B cell (primary cell): ENCODE measurements around the gene PFAS. TPM values are rescaled to one million over a fixed set of nuclear protein-coding genes. Genes with fewer than 3 reads are reported as not detected.

Experiments
- ATAC-seq: fragments of 200-7000 bp; cut with Tn5 transposase; one replicate; pipeline ENCODE4 v1.10.0; 2021; ENCODE audit warnings: low read depth, mild to moderate bottlenecking, moderate number of reproducible peaks, moderate library complexity
- CTCF ChIA-PET: fragments of 350-600 bp; sonication (Branson Sonifier 250); formaldehyde crosslinking; loops from one replicate; lab custom pipeline; 2021; ENCODE audit warnings: antibody characterized with exemption, inconsistent platforms; lab: Charles Lee
- POLR2A ChIA-PET: fragments of 350-600 bp; sonication (Branson Sonifier 250); formaldehyde crosslinking; loops from one replicate; lab custom pipeline; 2021; ENCODE audit warnings: antibody characterized with exemption; lab: Charles Lee
- DNase-seq: peaks from one replicate; pipeline ENCODE4 v3.0.0; 2013
- H2AFZ ChIP-seq: 2 replicates; pipeline ENCODE4 v1.6.1; 2012; ENCODE audit warnings: mild to moderate bottlenecking, low read depth, low read length; ENCODE audit not compliant: insufficient read depth, poor library complexity, severe bottlenecking
- H3K27ac ChIP-seq, 2 donors: 1 replicate in 1 of 2; 2 replicates in 1 of 2; pipeline ENCODE4 v1.5.1; 2012 to 2013; ENCODE audit warnings: low read length in 2 of 2, mild to moderate bottlenecking in 2 of 2, moderate library complexity in 1 of 2
- H3K27me3 ChIP-seq, 4 experiments: fragments of 200-600 bp in 1 of 4; sonication (generic) in 1 of 4; replicated peaks in 1 of 4; 1 replicate in 2 of 4; 2 replicates in 2 of 4; pipeline versions ENCODE4 v1.6.1 to v1.7.0; 2013 to 2016; ENCODE audit warnings: low read length in 3 of 4, mild to moderate bottlenecking in 2 of 4, mixed read lengths in 1 of 4, moderate library complexity in 1 of 4; ENCODE audit not compliant: insufficient read depth in 4 of 4, control insufficient read depth in 3 of 4; ENCODE audit errors: control extremely low read depth in 1 of 4
- H3K36me3 ChIP-seq, 2 experiments: replicated peaks in 1 of 2; 1 replicate in 1 of 2; 2 replicates in 1 of 2; pipeline versions ENCODE4 v1.6.1 to v1.7.1; 2013; ENCODE audit warnings: low read length in 1 of 2; ENCODE audit not compliant: insufficient read depth in 2 of 2, control insufficient read depth in 1 of 2; ENCODE audit errors: control extremely low read depth in 1 of 2, extremely low read depth in 1 of 2
- H3K4me1 ChIP-seq, 2 donors: fragments of 200-600 bp in 1 of 2; sonication (generic) in 1 of 2; 1 replicate in 1 of 2; 2 replicates in 1 of 2; pipeline versions ENCODE4 v1.5.1 to v1.6.1; 2013 to 2017; ENCODE audit warnings: low read length in 2 of 2; ENCODE audit not compliant: control insufficient read depth in 2 of 2, insufficient read depth in 2 of 2
- H3K4me2 ChIP-seq: replicated peaks from 2 replicates; pipeline ENCODE3; 2012; ENCODE audit warnings: mild to moderate bottlenecking, low read depth, low read length; ENCODE audit not compliant: poor library complexity, severe bottlenecking
- H3K4me3 ChIP-seq, 5 experiments: fragments of 200-600 bp in 1 of 5; sonication (generic) in 1 of 5; 1 replicate in 3 of 5; 2 replicates in 2 of 5; pipeline versions ENCODE4 v1.5.1 to v1.7.0; 2011 to 2016; ENCODE audit warnings: low read length in 4 of 5, mild to moderate bottlenecking in 4 of 5, low read depth in 2 of 5, control low read depth in 1 of 5, moderate library complexity in 1 of 5; ENCODE audit not compliant: insufficient read depth in 1 of 5; ENCODE audit errors: control extremely low read depth in 1 of 5, extremely low read depth in 1 of 5
- H3K79me2 ChIP-seq: fragments of 200-600 bp; sonication (generic); one replicate; pipeline ENCODE4 v1.6.0; 2016; ENCODE audit warnings: low read length; ENCODE audit not compliant: control insufficient read depth, insufficient read depth
- H3K9ac ChIP-seq: fragments of 200-600 bp; sonication (generic); 2 replicates; pipeline ENCODE4 v1.6.1; 2017; ENCODE audit warnings: mild to moderate bottlenecking, low read length, moderate library complexity
- H3K9me3 ChIP-seq, 3 donors: one replicate each; pipeline versions ENCODE4 v1.6.1 to v1.7.1; 2013; ENCODE audit warnings: low read length in 2 of 3; ENCODE audit not compliant: control insufficient read depth in 2 of 3, insufficient read depth in 1 of 3; ENCODE audit errors: control extremely low read depth in 1 of 3
- H4K20me1 ChIP-seq: 2 replicates; pipeline ENCODE4 v1.6.0; 2012; ENCODE audit warnings: mild to moderate bottlenecking, low read length; ENCODE audit not compliant: insufficient read depth, control insufficient read depth, poor library complexity, severe bottlenecking
- H3K27ac Mint-ChIP-seq: one replicate; pipeline ENCODE4 v1.8.0; 2021; ENCODE audit warnings: mixed read lengths
- H3K27me3 Mint-ChIP-seq: one replicate; pipeline ENCODE4 v1.8.0; 2021; ENCODE audit warnings: mixed read lengths
- H3K4me1 Mint-ChIP-seq: one replicate; pipeline ENCODE4 v1.8.0; 2021; ENCODE audit warnings: mixed read lengths
- H3K4me3 Mint-ChIP-seq: one replicate; pipeline ENCODE4 v1.8.0; 2021; ENCODE audit warnings: mixed read lengths
- H3K9me3 Mint-ChIP-seq: one replicate; pipeline ENCODE4 v1.8.0; 2022; ENCODE audit warnings: mixed read lengths; ENCODE audit not compliant: insufficient read depth
- EZH2 ChIP-seq: IDR thresholded peaks from 2 replicates; pipeline ENCODE4 v1.6.1; 2012; ENCODE audit warnings: borderline replicate concordance, low read depth, mild to moderate bottlenecking, moderate library complexity, low read length; ENCODE audit not compliant: insufficient read depth, poor library complexity, severe bottlenecking
- WGBS: methylation state at CpG from one replicate; pipeline ENCODE4 v1.1.5; 2013; ENCODE audit warnings: missing lambda C conversion rate; ENCODE audit not compliant: insufficient coverage; 5-methylcytosine and 5-hydroxymethylcytosine counted together
- intact Hi-C: fragments of 100-400 bp; cut with micrococcal nuclease; formaldehyde crosslinking; loops from one replicate; pipeline ENCODE4 v1.10.0; 2022
- polyA plus RNA-seq: library from polyadenylated mRNA; depleted of rRNA; stranded (reverse); fragments of >200 nt; gene quantifications from 2 replicates; pipeline ENCODE4 v1.2.3, GENCODE V29; 2012
- total RNA-seq, 2 donors: library from RNA; stranded (reverse); fragments of 120-200 nt in 1 of 2; gene quantifications; 1 replicate in 1 of 2; 2 replicates in 1 of 2; pipeline versions ENCODE4 v1.2.3 to v1.2.4, GENCODE V29; 2013 to 2022
- TF ChIP-seq, protein P1 (sequence below): fragments of 200-600 bp; IDR thresholded peaks from one replicate; pipeline ENCODE4 v1.8.0; 2022; ENCODE audit warnings: antibody characterized with exemption, mild to moderate bottlenecking

The PFAS gene
- total and polyA plus RNA-seq, 2 donors (not counting 1 experiment from before 2014, with no cell fraction given): 22.3 to 65.5 TPM

GRCh38 chr17:8273884-8274444 lies 24.9 kb downstream of the PFAS start:
- no peak overlapping the region for H3K4me2 ChIP-seq
- no peak overlapping the region for H3K27ac ChIP-seq
- no peak overlapping the region for H2AFZ ChIP-seq
- Mint-ChIP-seq H3K27ac (no peak overlapping the region), H3K4me1 (no peaks in the 10 kb centered on the region), H3K4me3 (no peak overlapping the region), H3K27me3 (no peaks in the 10 kb centered on the region), H3K9me3 (no peaks in the 10 kb centered on the region)
- no peak overlapping the region for H3K9ac ChIP-seq
- POLR2A ChIA-PET: no interaction called here
- no peaks in the 10 kb centered on the region for H3K27me3 ChIP-seq
- CTCF ChIA-PET: interaction anchor here (1.2 kb wide), 2 partner anchors 147 to 621 kb away, joined by 3 read pairs; no protein-coding TSS in a partner anchor
- H3K9me3 ChIP-seq: no peaks in the 10 kb centered on the region
- no peaks in the 10 kb centered on the region for H3K4me1 ChIP-seq
- DNase-seq (no peak), ATAC-seq (no peak)
- H3K4me3 ChIP-seq: no peak overlapping the region
- TF ChIP-seq, protein P1, sequence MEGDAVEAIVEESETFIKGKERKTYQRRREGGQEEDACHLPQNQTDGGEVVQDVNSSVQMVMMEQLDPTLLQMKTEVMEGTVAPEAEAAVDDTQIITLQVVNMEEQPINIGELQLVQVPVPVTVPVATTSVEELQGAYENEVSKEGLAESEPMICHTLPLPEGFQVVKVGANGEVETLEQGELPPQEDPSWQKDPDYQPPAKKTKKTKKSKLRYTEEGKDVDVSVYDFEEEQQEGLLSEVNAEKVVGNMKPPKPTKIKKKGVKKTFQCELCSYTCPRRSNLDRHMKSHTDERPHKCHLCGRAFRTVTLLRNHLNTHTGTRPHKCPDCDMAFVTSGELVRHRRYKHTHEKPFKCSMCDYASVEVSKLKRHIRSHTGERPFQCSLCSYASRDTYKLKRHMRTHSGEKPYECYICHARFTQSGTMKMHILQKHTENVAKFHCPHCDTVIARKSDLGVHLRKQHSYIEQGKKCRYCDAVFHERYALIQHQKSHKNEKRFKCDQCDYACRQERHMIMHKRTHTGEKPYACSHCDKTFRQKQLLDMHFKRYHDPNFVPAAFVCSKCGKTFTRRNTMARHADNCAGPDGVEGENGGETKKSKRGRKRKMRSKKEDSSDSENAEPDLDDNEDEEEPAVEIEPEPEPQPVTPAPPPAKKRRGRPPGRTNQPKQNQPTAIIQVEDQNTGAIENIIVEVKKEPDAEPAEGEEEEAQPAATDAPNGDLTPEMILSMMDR: no peak
- TF ChIP-seq EZH2: no peak
- no peaks in the 10 kb centered on the region for H4K20me1 ChIP-seq
- intact Hi-C loops: no loop called here
- no peaks in the 10 kb centered on the region for H3K79me2 ChIP-seq
- peaks cover 0 to 11% of the 10 kb centered on the region in 2 experiments for H3K36me3 ChIP-seq
- WGBS: no CpG with 5 or more reads among the region's 4 CpGs

DNA sequence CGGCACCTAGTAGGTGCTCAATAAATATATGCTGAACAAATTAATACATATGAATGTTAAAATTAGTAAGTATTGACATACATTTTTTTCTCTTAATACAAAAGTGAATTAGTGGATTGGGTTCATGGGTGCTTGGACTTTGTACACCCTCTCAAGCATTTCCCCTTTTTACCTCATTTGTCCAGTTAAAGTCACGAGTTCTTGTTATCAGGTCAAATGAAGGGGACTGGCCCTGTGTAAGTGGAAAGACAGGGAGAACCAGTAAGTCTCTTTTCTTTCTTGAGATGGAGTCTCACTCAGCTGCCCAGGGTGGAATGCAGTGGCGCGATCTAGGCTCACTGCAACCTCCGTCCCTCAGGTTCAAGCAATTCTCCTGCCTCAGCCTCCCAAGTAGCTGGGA lies 25.7 kb downstream of the PFAS start:
- Histone ChIP-seq H3K36me3 (peaks cover 0 to 4% of the 10 kb centered on the region in 2 experiments), H2AFZ (no peak overlapping the region), H3K9me3 (no peaks in the 10 kb centered on the region), H4K20me1 (no peaks in the 10 kb centered on the region), H3K4me1 (no peaks in the 10 kb centered on the region), H3K9ac (no peak overlapping the region), H3K79me2 (no peaks in the 10 kb centered on the region), H3K4me2 (no peak overlapping the region), H3K4me3 (no peak overlapping the region), H3K27me3 (no peaks in the 10 kb centered on the region), H3K27ac (no peak overlapping the region)
- 100% methylated on average over 2 of the region's 5 CpGs for WGBS
- ATAC-seq (no peak), DNase-seq (no peak)
- no peak for TF ChIP-seq EZH2
- TF ChIP-seq, protein P1: no peak
- H3K9me3 Mint-ChIP-seq: no peaks in the 10 kb centered on the region
- POLR2A ChIA-PET: no interaction called here
- no peaks in the 10 kb centered on the region for H3K4me1 Mint-ChIP-seq
- intact Hi-C loops: no loop called here
- H3K27me3 Mint-ChIP-seq: no peaks in the 10 kb centered on the region
- no peak overlapping the region for H3K27ac Mint-ChIP-seq
- CTCF ChIA-PET: interaction anchor here (1.2 kb wide), 1 partner anchor 148 kb away, joined by 3 read pairs; no protein-coding TSS in a partner anchor
- no peak overlapping the region for H3K4me3 Mint-ChIP-seq
